Measurements from ENCODE around the gene TUBB4B.

Gene TUBB4B

DNA sequence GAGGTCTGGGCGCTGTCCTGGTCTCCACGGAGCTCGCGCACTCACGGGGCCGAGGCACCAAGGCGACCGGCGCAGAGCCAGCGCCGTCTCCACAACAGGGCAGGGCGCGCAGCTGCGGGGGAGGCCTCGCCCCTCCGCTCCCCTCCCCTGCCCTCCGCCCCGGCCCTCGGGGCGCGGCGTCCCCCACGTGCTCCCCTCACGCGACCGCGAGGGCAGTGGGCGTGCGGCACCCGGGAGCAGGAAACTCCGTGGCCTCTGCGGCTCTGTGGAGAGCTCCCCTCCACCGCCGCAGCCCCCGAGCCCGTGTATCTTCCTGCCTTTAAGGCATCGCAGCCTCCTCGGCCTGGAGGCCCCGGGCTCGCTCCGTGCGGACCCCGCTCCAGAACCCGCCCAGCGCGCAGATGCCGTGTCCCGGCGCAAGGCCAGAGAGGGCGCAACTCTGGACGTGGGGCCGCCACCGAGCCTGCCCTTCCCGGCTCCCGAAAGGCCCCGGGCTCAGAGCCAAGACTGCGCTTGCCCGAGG is 708 bp upstream of the TUBB4B start (continued):
- TF ChIP-seq BCL11A (tag by site-specific recombination; IDR thresholded peaks at IDR 0.05; ENCODE audit: low read depth) (no peak), SETDB1 (IDR thresholded peaks at IDR 0.05; ENCODE audit: insufficient read length, low read length) (no peak), SP2 (tag by site-specific recombination; IDR thresholded peaks at IDR 0.05) (no peak), REPIN1 (tag by site-specific recombination; IDR thresholded peaks at IDR 0.05; ENCODE audit: low read depth) (no peak), ZFP37 (tag by site-specific recombination; IDR thresholded peaks at IDR 0.05) (peak; percentile 78), ZNF366 (tag by site-specific recombination; conservative IDR thresholded peaks at IDR 0.05) (no peak), ZNF133 (tag by site-specific recombination; IDR thresholded peaks at IDR 0.05) (no peak), ZNF112 (tag by site-specific recombination; IDR thresholded peaks at IDR 0.05) (no peak), ZBTB8A (tag by site-specific recombination; IDR thresholded peaks at IDR 0.05) (peak; percentile 98), YY2 (tag by site-specific recombination; IDR thresholded peaks at IDR 0.05) (no peak), SP3 (tag by site-specific recombination; IDR thresholded peaks at IDR 0.05) (peak; percentile 57), ZNF701 (tag by site-specific recombination; IDR thresholded peaks at IDR 0.05) (no peak), KLF10 (tag by site-specific recombination; IDR thresholded peaks at IDR 0.05) (peak; percentile 74), ZNF837 (tag by site-specific recombination; IDR thresholded peaks at IDR 0.05) (no peak), ZNF155 (tag by site-specific recombination; IDR thresholded peaks at IDR 0.05) (no peak), ZSCAN30 (tag by site-specific recombination; IDR thresholded peaks at IDR 0.05) (peak; percentile 74), ZNF514 (tag by site-specific recombination; IDR thresholded peaks at IDR 0.05) (no peak), ZNF792 (tag by site-specific recombination; IDR thresholded peaks at IDR 0.05) (no peak), HOXA7 (CRISPR knock-in tag; IDR thresholded peaks at IDR 0.05; ENCODE audit: borderline replicate concordance) (no peak), ZBTB20 (tag by site-specific recombination; IDR thresholded peaks at IDR 0.05) (peak; percentile 97), ZNF560 (tag by site-specific recombination; IDR thresholded peaks at IDR 0.05; ENCODE audit: borderline replicate concordance) (no peak), ZNF629 (tag by site-specific recombination; IDR thresholded peaks at IDR 0.05) (no peak), ZNF433 (tag by site-specific recombination; IDR thresholded peaks at IDR 0.05; ENCODE audit: low read depth) (no peak), KLF16 (tag by site-specific recombination; IDR thresholded peaks at IDR 0.05) (peak; percentile 95), ZNF521 (tag by site-specific recombination; IDR thresholded peaks at IDR 0.05) (no peak), ZNF223 (tag by site-specific recombination; IDR thresholded peaks at IDR 0.05) (no peak), ZNF658 (tag by site-specific recombination; IDR thresholded peaks at IDR 0.05) (no peak), TRIM28 (IDR thresholded peaks at IDR 0.05; ENCODE audit: borderline replicate concordance, low read length) (no peak), ZNF544 (tag by site-specific recombination; IDR thresholded peaks at IDR 0.05) (no peak), ZNF266 (tag by site-specific recombination; IDR thresholded peaks at IDR 0.05; ENCODE audit: low read depth) (no peak), ZNF23 (tag by site-specific recombination; IDR thresholded peaks at IDR 0.05; ENCODE audit: borderline replicate concordance) (no peak), ZNF239 (tag by site-specific recombination; IDR thresholded peaks at IDR 0.05) (no peak)
- TF ChIP-seq, protein P1, sequence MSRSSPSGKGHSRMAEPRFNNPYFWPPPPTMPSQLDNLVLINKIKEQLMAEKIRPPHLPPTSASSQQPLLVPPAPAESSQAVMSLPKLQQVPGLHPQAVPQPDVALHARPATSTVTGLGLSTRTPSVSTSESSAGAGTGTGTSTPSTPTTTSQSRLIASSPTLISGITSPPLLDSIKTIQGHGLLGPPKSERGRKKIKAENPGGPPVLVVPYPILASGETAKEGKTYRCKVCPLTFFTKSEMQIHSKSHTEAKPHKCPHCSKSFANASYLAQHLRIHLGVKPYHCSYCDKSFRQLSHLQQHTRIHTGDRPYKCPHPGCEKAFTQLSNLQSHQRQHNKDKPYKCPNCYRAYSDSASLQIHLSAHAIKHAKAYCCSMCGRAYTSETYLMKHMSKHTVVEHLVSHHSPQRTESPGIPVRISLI (tag by site-specific recombination; IDR thresholded peaks at IDR 0.05): no peak
- TF ChIP-seq, protein P2, sequence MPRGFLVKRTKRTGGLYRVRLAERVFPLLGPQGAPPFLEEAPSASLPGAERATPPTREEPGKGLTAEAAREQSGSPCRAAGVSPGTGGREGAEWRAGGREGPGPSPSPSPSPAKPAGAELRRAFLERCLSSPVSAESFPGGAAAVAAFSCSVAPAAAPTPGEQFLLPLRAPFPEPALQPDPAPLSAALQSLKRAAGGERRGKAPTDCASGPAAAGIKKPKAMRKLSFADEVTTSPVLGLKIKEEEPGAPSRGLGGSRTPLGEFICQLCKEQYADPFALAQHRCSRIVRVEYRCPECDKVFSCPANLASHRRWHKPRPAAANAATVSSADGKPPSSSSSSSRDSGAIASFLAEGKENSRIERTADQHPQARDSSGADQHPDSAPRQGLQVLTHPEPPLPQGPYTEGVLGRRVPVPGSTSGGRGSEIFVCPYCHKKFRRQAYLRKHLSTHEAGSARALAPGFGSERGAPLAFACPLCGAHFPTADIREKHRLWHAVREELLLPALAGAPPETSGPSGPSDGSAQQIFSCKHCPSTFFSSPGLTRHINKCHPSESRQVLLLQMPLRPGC (tag by site-specific recombination; IDR thresholded peaks at IDR 0.05): peak; percentile 53; the same call in 1 of the 2 replicates
- TF ChIP-seq, protein P3, sequence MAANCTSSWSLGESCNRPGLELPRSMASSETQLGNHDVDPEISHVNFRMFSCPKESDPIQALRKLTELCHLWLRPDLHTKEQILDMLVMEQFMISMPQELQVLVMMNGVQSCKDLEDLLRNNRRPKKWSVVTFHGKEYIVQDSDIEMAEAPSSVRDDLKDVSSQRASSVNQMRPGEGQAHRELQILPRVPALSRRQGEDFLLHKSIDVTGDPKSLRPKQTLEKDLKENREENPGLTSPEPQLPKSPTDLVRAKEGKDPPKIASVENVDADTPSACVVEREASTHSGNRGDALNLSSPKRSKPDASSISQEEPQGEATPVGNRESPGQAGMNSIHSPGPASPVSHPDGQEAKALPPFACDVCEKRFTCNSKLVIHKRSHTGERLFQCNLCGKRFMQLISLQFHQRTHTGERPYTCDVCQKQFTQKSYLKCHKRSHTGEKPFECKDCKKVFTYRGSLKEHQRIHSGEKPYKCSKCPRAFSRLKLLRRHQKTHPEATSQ (tag by site-specific recombination; IDR thresholded peaks at IDR 0.05): peak; percentile 99
- TF ChIP-seq, protein P4, sequence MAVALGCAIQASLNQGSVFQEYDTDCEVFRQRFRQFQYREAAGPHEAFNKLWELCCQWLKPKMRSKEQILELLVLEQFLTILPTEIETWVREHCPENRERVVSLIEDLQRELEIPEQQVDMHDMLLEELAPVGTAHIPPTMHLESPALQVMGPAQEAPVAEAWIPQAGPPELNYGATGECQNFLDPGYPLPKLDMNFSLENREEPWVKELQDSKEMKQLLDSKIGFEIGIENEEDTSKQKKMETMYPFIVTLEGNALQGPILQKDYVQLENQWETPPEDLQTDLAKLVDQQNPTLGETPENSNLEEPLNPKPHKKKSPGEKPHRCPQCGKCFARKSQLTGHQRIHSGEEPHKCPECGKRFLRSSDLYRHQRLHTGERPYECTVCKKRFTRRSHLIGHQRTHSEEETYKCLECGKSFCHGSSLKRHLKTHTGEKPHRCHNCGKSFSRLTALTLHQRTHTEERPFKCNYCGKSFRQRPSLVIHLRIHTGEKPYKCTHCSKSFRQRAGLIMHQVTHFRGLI (tag by site-specific recombination; IDR thresholded peaks at IDR 0.05): peak; percentile 73
- TF ChIP-seq, protein P5, sequence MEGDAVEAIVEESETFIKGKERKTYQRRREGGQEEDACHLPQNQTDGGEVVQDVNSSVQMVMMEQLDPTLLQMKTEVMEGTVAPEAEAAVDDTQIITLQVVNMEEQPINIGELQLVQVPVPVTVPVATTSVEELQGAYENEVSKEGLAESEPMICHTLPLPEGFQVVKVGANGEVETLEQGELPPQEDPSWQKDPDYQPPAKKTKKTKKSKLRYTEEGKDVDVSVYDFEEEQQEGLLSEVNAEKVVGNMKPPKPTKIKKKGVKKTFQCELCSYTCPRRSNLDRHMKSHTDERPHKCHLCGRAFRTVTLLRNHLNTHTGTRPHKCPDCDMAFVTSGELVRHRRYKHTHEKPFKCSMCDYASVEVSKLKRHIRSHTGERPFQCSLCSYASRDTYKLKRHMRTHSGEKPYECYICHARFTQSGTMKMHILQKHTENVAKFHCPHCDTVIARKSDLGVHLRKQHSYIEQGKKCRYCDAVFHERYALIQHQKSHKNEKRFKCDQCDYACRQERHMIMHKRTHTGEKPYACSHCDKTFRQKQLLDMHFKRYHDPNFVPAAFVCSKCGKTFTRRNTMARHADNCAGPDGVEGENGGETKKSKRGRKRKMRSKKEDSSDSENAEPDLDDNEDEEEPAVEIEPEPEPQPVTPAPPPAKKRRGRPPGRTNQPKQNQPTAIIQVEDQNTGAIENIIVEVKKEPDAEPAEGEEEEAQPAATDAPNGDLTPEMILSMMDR (tag by site-specific recombination; IDR thresholded peaks at IDR 0.05): peak; percentile 93

Data from HEK293 (cell line).